ENCODE results near the gene SLC7A11.

SLC7A11 gene

DNA sequence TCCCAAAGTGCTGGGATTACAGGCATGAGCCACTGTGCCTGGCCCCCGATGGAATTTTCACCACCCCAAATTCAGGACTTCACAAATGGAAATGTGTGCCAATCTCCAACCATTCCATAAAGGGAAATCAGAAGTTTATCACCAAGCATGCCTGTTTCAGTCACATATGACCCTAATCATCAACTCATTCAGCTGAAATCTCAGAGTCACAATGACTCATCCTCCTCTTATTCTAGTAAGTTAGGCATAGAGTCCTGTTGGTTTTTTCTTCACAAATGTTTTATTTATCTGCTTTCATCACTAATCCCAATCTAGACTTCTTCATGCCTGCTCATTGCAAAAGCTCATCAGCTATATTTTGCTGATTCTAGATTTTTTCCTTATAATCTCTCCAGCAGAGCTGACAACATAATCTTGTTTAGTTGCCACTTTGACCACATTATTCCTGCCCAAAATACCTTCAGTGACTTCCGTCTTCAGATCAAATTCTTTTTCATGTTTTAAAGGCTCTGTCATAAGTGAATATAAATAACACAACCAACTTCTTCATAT is 83.3 kb downstream of the SLC7A11 start:
- no peak for DNase-seq

DNA sequence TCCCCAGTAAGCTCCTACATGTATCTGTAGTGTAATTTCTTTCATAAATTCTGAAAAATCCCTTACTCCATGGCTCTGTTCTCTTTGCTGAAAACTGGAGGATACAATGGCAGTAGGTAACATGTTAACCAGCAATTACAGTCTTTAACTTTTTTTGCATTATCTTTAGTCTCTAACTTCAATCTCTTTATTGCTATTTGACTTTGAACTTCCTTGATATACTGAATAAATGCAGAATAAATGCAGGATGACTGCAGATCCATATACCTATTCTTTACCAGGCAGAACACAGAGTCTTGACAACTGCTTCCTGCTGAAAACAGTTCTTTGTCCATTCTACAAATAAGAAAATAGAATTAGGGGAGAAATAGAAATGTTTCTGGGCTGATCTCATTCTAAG is 101.3 kb downstream of the SLC7A11 start:
- no peak for DNase-seq

DNA sequence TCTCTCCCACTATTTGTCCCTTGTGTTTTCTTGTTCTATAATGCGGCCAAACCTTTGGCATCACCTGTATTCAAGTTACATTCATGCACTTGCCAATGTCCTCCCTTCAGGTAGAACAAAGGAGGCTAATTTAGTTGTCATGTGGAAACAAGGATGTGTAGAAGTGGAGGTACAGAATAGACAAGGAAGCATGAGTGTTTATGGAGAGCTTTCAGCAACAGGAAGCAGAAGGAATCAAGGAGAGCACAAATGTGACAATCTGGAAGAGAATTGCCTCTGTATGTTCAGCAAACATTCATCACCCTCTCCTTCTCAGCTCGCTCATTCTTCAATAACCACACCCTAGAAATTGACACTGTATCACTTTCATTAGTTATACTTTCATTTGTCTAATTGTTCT is 103.4 kb downstream of the SLC7A11 start:
- DNase-seq: no peak

DNA sequence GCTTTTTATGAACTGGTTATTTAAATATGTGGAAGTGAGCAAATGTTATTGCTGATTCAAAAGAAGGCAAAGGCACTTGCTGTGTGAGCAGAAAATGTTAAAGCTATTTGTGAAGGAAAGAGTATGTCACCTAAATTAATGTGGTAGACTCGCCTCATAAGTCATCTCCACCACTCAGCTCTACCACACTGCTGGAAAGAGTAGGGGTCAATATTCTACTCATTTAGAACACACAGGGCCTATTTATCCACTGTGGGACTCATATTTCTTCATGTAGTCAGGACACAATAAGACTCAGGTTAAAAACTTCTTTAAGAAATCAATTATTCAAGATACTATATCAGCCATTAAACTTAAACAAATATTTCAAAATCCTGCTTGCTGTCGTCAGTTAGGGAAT is 106.5 kb downstream of the SLC7A11 start:
- DNase-seq: no peak

DNA sequence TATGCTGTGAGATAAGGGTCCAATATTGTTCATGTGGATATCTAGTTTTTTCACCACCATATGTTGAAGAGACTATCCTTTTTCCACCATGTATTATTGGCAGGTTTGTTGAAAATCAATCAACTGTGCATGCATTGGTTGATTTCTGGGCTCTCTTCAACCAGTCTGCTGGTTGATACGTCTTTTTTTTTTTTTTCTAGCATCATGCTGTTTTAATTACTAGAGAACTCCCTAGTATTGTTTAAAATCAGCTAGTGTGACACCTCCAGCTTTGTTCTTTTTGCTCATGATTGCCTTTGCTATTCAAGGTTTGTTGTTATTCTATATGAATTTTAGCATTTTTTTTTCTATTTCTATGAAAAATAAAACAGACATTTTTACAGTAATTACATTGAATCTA is 123.9 kb downstream of the SLC7A11 start:
- DNase-seq: no peak

DNA sequence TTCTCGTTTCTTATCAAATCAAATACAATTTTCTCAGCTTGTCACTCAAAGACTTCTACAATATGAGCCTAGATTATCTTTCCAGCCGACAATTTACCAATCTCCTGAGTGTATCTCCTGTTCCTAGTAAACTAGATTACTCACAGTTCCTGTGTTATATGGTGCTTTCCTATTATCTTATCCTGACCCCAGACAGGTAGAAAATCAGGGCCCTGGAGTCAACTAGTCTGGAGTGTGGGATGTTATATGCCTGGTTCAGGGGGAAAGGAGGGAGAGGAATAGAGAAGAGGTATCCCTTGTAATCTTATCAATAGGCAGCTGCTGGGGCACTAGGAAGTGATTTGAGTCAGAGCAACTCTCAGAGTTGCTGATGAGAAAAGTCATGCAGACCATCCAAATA is 127.1 kb downstream of the SLC7A11 start:
- DNase-seq: no peak

DNA sequence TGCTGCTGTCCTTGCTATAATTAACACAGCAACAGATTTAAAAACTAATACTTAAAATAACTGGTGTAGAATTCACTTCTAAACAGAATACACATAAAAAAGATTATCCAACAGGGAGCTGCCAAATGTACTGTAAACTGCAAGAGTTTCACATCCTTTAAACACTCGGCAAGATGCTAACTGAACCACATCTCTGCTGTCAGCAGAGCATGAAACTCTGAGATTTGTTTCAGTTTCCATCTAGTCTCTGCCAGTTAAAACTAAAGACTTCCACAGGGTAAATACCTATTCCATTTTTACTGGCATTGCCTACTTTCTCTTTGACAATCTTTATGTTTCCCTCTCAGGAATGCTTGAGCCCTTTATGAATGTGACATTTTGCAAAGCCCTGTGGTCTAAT is 127.7 kb downstream of the SLC7A11 start:
- DNase-seq: no peak
